Prostate gland (tissue), 1 donor: ENCODE data around the gene ITFG1.

Experiments used
- POLR2A ChIP-seq: fragments of 450-650 bp; IDR thresholded peaks from one replicate; pipeline ENCODE4 v1.6.1; 2016; ENCODE audit warnings: antibody characterized with exemption, mild to moderate bottlenecking
- POLR2AphosphoS5 ChIP-seq: sonication (generic); formaldehyde crosslinking; IDR thresholded peaks from one replicate; pipeline ENCODE4 v1.6.1; 2017; ENCODE audit warnings: antibody characterized with exemption

DNA sequence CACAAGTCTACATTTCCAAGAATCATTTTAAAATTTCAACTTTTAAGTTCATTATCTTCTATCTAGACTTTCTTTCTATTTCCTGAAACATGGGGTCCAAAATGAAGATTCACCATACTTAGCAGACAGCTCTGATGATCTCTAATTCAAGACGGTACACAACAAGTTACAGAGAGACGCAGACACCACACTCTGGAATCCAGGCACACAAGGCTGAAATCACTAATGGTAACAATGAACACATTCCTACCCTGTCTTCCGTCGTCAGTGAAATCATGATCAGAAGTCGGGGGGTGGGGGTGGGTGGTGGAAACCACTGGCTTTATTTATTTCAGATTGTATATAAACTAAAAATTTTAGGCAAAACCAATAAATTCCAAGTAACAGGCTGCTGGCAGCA, 78.5 kb downstream of the ITFG1 start:
- TF ChIP-seq POLR2A (no peak), POLR2AphosphoS5 (no peak)
